GM10248 (cell line): ENCODE data around the gene SLC25A42.
A peak's percentile ranks its signal among the peaks of the same experiment; 100 is the strongest.
"Not testable (repeated sequence)": the region's sequence is repeated elsewhere in the genome, so short reads cannot be mapped to it uniquely, and the experiment has no call there.

ENCODE experiments used
- CTCF ChIA-PET: fragments of 300-600 bp; sonication (Branson Sonifier 250); formaldehyde crosslinking; extraction: SDS; loops from one replicate; lab custom pipeline; 2021; ENCODE audit warnings: antibody characterized with exemption; lab: Yijun Ruan, JAX
- POLR2A ChIA-PET: fragments of 350-650 bp; sonication (Branson Sonifier 250); formaldehyde crosslinking; extraction: SDS; loops from one replicate; lab custom pipeline; 2020; ENCODE audit warnings: antibody characterized with exemption; lab: Yijun Ruan, JAX
- DNase-seq: peaks from one replicate; pipeline ENCODE4 v3.0.0; 2012; ENCODE audit errors: extremely low spot score
- TF ChIP-seq, protein P1 (sequence below): IDR thresholded peaks from 2 replicates; pipeline ENCODE4 v1.5.1; 2012; ENCODE audit warnings: mild to moderate bottlenecking, low read depth; ENCODE audit errors: extremely low read depth, missing control alignments, control extremely low read depth

SLC25A42 gene

DNA sequence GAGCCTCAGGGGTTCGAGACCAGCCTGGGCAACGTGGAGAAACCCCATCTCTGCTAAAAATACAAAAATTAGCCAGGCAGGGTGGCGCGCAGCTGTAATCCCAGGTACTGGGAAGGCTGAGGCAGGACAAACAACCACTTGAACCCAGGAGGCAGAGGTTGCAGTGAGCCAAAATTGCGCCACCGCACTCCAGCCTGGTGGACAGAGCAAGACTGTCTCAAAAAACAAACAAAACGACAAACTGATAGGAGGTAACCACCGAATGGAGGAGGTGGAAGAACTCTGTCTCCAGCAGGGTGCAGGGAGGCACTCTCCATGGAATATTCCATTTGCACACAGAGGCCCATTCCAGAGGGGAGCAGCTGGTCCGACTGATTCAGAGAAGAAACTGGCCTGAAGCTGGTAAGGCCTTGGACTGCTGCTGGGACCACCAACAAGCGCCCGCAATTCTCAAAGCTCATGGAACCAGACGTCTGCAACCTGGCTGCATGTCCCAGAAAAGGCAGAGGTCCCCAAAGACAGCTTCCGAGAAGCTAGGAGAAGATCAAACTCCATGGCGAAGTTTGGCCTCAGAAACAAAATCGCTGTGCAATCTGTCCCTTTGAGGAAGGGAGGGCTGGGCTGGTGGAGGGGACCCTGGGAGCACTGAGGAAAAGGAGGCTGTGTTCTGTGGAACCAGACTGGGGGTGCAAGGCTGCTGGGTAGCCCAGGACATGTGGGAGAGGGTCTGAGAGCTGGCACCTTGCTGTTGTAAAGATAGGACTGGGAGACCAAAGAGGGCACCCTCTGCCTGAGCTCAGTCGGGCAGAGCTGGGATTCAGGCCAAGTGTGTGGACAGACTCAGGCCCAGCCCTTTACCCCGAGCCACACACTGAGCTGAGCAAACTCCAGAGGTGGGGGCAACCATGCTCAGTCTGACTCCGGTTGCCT is 35.2 kb downstream of the SLC25A42 start:
- CTCF ChIA-PET: interaction anchor here (1.2 to 2.5 kb wide), 3 partner anchors 8 to 18 kb away, joined by 3 to 9 read pairs (median 4); no protein-coding TSS in a partner anchor
- POLR2A ChIA-PET: no interaction called here
- DNase-seq: no peak
- TF ChIP-seq, protein P1, sequence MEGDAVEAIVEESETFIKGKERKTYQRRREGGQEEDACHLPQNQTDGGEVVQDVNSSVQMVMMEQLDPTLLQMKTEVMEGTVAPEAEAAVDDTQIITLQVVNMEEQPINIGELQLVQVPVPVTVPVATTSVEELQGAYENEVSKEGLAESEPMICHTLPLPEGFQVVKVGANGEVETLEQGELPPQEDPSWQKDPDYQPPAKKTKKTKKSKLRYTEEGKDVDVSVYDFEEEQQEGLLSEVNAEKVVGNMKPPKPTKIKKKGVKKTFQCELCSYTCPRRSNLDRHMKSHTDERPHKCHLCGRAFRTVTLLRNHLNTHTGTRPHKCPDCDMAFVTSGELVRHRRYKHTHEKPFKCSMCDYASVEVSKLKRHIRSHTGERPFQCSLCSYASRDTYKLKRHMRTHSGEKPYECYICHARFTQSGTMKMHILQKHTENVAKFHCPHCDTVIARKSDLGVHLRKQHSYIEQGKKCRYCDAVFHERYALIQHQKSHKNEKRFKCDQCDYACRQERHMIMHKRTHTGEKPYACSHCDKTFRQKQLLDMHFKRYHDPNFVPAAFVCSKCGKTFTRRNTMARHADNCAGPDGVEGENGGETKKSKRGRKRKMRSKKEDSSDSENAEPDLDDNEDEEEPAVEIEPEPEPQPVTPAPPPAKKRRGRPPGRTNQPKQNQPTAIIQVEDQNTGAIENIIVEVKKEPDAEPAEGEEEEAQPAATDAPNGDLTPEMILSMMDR: no peak

DNA sequence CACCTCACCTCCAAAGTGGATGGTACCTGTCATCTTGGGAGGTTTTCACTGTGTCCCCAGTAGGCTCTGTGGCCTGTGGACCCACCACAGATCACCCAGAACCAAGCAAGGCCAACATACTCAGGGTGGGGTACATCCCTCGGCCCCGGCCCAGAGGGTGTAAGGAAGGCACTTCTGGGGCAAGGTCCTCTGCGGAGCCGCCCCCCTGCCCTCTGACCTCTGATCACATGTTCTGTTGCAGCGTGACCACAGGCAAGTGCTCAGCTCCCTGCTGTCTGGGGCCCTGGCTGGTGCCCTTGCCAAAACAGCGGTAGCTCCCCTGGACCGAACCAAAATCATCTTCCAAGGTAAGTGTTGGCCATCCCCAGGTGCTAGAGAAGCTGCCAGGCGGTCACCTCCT is 37.7 kb downstream of the SLC25A42 start:
- TF ChIP-seq, protein P1: no peak
- ChIA-PET CTCF (no interaction called here), POLR2A (no interaction called here)
- no peak for DNase-seq

DNA sequence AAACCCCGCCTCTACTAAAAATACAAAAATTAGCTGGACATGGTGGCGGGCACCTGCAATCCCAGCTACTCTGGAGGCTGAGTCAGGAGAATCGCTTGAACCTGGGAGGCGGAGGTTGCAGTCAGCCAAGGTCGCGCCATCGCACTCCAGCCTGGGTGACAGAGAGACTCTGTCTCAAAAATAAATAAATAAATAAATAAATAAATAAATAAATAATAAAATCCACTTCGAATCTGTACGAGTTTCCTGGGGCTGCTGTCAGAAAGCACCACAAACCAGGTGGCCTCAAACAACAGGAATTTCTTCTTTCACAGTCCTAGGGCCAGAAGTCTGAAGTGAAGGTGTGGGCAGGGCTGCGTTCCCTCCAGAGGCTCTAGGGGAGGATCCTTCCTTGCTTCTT is 38.8 kb downstream of the SLC25A42 start:
- DNase-seq, CTCF ChIA-PET, POLR2A ChIA-PET: not testable (repeated sequence)

DNA sequence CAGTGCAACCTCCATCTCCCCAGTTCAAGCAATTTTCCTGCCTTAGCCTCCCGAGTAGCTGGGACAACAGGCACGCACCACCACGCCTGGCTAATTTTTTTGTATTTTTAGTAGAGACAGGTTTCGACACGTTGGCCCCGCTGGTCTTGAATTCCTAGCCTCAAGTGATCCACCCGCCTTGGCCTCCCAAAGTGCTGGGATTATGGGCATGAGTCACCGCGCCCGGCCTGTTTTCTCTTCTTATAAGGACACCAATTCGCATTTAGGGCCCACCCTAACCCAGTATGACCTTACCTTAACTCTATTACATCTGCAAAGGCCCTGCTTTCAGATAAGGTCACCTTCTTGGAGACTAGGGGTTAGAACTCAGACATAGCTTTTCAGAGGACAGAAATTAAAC is 39.4 kb downstream of the SLC25A42 start:
- ChIA-PET POLR2A (no interaction called here), CTCF (no interaction called here)
- TF ChIP-seq, protein P1: no peak
- DNase-seq: no peak

DNA sequence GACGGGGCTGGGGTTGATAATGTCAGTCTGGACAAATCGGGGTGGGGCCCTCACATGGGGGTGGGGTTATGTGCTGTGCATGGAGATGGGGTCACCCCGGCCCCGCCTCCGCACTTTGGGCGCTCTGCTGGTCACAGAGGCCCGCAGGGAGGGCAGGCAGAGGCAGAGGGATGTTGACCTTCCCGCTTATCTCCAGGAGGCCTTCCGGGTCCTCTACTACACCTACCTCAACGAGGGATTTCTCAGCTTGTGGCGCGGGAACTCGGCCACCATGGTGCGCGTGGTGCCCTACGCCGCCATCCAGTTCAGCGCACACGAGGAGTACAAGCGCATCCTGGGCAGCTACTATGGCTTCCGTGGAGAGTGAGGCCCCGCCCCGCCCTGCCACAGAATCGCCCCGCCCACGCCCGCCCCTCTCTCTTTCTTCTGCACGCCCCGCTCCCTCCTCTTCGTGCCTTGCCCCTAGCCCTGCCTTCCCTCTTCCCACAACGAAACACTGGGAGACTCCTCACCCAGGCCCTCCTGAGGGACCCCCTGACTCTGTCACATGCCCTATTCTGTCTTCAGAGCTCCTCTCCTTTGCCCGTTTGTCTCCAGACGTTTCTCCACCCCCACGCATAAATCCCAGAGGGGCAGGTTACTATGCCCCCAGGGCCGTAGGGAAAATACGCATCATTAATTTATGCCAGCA is 41.7 kb downstream of the SLC25A42 start:
- TF ChIP-seq, protein P1: no peak
- POLR2A ChIA-PET: no interaction called here
- CTCF ChIA-PET: interaction anchor here (1.5 kb wide), 1 partner anchor 10 kb away, joined by 3 read pairs; no protein-coding TSS in a partner anchor
- peak; percentile 78 for DNase-seq

DNA sequence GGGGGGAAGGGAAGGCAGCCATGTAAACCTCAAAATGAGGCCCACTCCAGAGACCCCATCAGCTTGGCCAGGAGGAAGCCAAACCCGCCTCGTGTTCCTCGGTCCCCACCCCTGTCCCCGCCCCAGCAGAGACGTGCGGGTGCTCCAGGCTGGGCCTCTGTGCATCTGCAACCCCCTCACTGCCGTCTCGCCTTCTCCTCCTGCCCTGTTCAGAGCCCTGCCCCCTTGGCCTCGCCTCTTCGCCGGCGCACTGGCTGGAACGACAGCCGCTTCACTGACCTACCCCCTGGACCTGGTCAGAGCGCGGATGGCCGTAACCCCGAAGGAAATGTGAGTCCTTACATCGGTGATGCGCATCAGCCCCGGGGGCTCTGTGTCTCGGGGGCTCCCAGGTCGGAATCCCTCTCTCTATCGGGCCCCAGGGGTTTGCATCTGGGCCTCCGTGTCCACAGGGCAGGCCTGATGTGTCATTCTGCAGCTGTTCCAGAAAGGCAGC is 42.3 kb downstream of the SLC25A42 start:
- DNase-seq: no peak
- POLR2A ChIA-PET: no interaction called here
- TF ChIP-seq, protein P1: no peak
- CTCF ChIA-PET: interaction anchor here (1.5 kb wide), 1 partner anchor 10 kb away, joined by 3 read pairs; no protein-coding TSS in a partner anchor

DNA sequence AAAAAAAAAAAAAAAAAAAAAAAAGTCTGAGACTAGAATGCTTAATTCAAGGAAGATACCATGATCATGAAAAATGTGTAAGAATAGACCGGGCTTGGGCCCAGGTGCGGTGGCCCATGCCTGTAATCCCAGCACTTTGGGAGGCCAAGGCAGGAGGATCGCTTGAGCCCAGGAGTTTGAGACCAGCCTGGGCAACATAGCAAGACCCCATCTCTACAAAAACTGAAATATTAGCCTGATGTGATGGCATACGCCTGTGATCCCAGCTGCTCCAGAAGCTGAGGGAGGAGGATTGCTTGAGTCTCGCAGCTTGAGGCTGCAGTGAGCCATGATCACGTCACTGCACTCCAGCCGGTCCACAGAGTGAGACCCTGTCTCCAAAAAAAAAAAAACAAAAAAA is 43.1 kb downstream of the SLC25A42 start:
- DNase-seq, POLR2A ChIA-PET: not testable (repeated sequence)
- CTCF ChIA-PET: interaction anchor here (0.8 to 1.5 kb wide), 2 partner anchors 9 kb away, joined by 3 read pairs; no protein-coding TSS in a partner anchor
